ENCODE measurements around the gene LIPT2. TPM values are rescaled to one million over a fixed set of nuclear protein-coding genes. Genes with fewer than 3 reads are reported as not detected.

LIPT2 gene
- total RNA-seq, 1 experiment from 2014 or later: 8.6 TPM

GRCh38 chr11:74534216-74534945, 40.9 kb upstream of the LIPT2 start:
- Histone ChIP-seq H3K9me3 (ENCODE audit: low read depth, low read length, poor library complexity, severe bottlenecking) (peaks cover 3% of the 10 kb centered on the region), H3K27me3 (replicated peaks; ENCODE audit: insufficient read depth, low read depth, low read length, poor library complexity) (no peaks in the 10 kb centered on the region), H3K27ac (ENCODE audit: low read depth, low read length, poor library complexity, severe bottlenecking) (no peak overlapping the region), H3K4me1 (ENCODE audit: insufficient read depth, low read length, poor library complexity, severe bottlenecking) (no peaks in the 10 kb centered on the region), H3K36me3 (ENCODE audit: insufficient read depth, low read length, poor library complexity, severe bottlenecking) (no peaks in the 10 kb centered on the region), H3K4me3 (ENCODE audit: low read depth, low read length, poor library complexity, severe bottlenecking) (no peak overlapping the region)
- TF ChIP-seq EZH2 (IDR thresholded peaks at IDR 0.05; ENCODE audit: borderline replicate concordance, low read depth, low read length, poor library complexity, severe bottlenecking): no peak
- no peak for TF ChIP-seq CTCF (conservative IDR thresholded peaks at IDR 0.05; ENCODE audit: low read depth, low read length)
- peak; percentile 53 for DNase-seq (ENCODE audit: low spot score)
- no TSS peak for BruUV-seq (replicated peaks)
- ChIA-PET POLR2A (ENCODE audit: low non-redundant PET) (no interaction called here), CTCF (interaction anchor here (0.6 to 0.7 kb wide), 2 partner anchors 91 to 445 kb away, joined by 3 to 5 read pairs; no protein-coding TSS in a partner anchor)
- intact Hi-C loops (cut with micrococcal nuclease; ENCODE audit: unreplicated experiment): no loop called here

DNA sequence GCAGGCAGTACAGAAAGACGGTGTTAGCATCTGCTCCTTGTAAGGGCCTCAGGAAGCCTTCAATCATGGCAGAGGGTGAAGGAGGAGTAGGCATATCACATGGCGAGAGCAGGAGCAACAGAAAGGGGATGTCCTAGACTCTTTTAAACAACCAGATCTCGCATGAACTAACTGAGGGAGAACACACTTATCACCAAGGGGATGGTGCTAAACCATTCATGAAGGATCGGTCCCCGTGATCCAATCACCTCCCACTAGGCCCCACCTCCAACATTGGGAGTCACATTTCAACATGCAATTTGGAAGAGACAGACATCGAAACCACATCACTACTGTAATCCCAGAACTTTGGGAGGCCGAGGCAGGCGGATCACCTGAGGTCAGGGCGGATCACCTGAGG, 39.9 kb upstream of the LIPT2 start:
- no peaks in the 10 kb centered on the region for H3K27me3 ChIP-seq (replicated peaks; ENCODE audit: insufficient read depth, low read depth, low read length, poor library complexity)
- TF ChIP-seq CTCF (conservative IDR thresholded peaks at IDR 0.05; ENCODE audit: low read depth, low read length): no peak
- TF ChIP-seq EZH2 (IDR thresholded peaks at IDR 0.05; ENCODE audit: borderline replicate concordance, low read depth, low read length, poor library complexity, severe bottlenecking): no peak
- H3K36me3 ChIP-seq (ENCODE audit: insufficient read depth, low read length, poor library complexity, severe bottlenecking): no peaks in the 10 kb centered on the region
- H3K4me3 ChIP-seq (ENCODE audit: low read depth, low read length, poor library complexity, severe bottlenecking): no peak overlapping the region
- BruUV-seq (replicated peaks): no TSS peak
- ChIA-PET POLR2A (ENCODE audit: low non-redundant PET) (no interaction called here), CTCF (no interaction called here)
- no peak overlapping the region for H3K27ac ChIP-seq (ENCODE audit: low read depth, low read length, poor library complexity, severe bottlenecking)
- intact Hi-C loops (cut with micrococcal nuclease; ENCODE audit: unreplicated experiment): no loop called here
- no peak for DNase-seq (ENCODE audit: low spot score)
- peaks cover 3% of the 10 kb centered on the region for H3K9me3 ChIP-seq (ENCODE audit: low read depth, low read length, poor library complexity, severe bottlenecking)
- H3K4me1 ChIP-seq (ENCODE audit: insufficient read depth, low read length, poor library complexity, severe bottlenecking): no peaks in the 10 kb centered on the region

GRCh38 chr11:74532501-74533246, 39.1 kb upstream of the LIPT2 start:
- Histone ChIP-seq H3K9me3 (ENCODE audit: low read depth, low read length, poor library complexity, severe bottlenecking) (peaks cover 1% of the 10 kb centered on the region), H3K36me3 (ENCODE audit: insufficient read depth, low read length, poor library complexity, severe bottlenecking) (no peaks in the 10 kb centered on the region), H3K27ac (ENCODE audit: low read depth, low read length, poor library complexity, severe bottlenecking) (no peak overlapping the region), H3K4me3 (ENCODE audit: low read depth, low read length, poor library complexity, severe bottlenecking) (no peak overlapping the region), H3K4me1 (ENCODE audit: insufficient read depth, low read length, poor library complexity, severe bottlenecking) (no peaks in the 10 kb centered on the region), H3K27me3 (replicated peaks; ENCODE audit: insufficient read depth, low read depth, low read length, poor library complexity) (no peaks in the 10 kb centered on the region)
- TF ChIP-seq CTCF (conservative IDR thresholded peaks at IDR 0.05; ENCODE audit: low read depth, low read length): no peak
- ChIA-PET CTCF (no interaction called here), POLR2A (ENCODE audit: low non-redundant PET) (no interaction called here)
- no peak for DNase-seq (ENCODE audit: low spot score)
- intact Hi-C loops (cut with micrococcal nuclease; ENCODE audit: unreplicated experiment): no loop called here
- no TSS peak for BruUV-seq (replicated peaks)
